Measurements from ENCODE around the gene LATS2.

DNA sequence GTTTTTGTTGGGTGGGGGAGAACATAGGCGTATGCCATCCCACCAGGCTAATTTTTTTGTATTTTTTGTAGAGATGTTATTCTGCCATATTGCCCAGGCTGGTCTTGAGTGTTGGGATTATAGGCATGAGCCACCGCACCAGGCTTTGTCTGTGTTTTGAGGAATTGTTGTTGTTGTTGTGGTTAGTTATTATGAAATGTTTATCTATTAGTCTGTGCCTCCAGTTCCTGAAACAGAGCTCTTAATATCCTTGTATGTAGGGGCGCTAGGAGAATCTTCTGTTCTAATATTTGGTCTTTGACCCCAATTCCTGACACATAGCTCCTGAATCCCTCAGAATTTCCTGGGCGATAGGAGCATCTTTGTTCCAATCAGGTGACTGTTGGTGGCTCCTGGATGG is 5.6 kb upstream of the LATS2 start:
- TF ChIP-seq, protein P1, sequence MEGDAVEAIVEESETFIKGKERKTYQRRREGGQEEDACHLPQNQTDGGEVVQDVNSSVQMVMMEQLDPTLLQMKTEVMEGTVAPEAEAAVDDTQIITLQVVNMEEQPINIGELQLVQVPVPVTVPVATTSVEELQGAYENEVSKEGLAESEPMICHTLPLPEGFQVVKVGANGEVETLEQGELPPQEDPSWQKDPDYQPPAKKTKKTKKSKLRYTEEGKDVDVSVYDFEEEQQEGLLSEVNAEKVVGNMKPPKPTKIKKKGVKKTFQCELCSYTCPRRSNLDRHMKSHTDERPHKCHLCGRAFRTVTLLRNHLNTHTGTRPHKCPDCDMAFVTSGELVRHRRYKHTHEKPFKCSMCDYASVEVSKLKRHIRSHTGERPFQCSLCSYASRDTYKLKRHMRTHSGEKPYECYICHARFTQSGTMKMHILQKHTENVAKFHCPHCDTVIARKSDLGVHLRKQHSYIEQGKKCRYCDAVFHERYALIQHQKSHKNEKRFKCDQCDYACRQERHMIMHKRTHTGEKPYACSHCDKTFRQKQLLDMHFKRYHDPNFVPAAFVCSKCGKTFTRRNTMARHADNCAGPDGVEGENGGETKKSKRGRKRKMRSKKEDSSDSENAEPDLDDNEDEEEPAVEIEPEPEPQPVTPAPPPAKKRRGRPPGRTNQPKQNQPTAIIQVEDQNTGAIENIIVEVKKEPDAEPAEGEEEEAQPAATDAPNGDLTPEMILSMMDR (IDR thresholded peaks at IDR 0.05; ENCODE audit: borderline replicate concordance, extremely low read depth, low read length, poor library complexity, severe bottlenecking), result no peak
- no peak for TF ChIP-seq EZH2 (IDR thresholded peaks at IDR 0.05; ENCODE audit: borderline replicate concordance, low read depth, low read length, severe bottlenecking)

Data from DND-41 (cell line).